ENCODE measurements around the gene C20orf144.

The C20orf144 gene

DNA sequence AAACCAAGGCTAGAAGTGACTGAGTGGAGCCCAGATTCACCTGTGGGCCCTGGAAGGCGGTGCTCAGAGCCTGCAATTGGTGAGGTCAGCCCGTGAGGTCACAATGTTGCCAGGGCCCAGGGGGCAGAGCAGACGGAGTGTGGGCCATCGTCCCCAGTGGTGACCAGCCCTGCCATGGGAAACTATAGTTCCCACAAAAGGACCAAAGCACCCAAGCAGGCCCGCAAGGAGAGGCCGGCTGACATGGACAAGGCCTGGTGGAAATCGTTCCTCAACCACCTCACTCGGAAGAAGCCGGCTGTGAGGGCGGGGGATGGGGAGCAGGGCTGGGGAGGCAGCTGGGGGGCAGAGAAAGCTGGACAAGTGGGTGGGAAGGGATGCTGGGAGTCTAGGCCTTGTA lies at the start of gene C20orf144:
C20orf144 (plus strand) TSS at position 156 of the 400 bp plus-strand sequence; CDS start at position 175, 19 bp downstream.
- no peak for TF ChIP-seq EZH2 (IDR thresholded peaks at IDR 0.05; ENCODE audit: borderline replicate concordance, low read depth, low read length, severe bottlenecking)
- TF ChIP-seq, protein P1, sequence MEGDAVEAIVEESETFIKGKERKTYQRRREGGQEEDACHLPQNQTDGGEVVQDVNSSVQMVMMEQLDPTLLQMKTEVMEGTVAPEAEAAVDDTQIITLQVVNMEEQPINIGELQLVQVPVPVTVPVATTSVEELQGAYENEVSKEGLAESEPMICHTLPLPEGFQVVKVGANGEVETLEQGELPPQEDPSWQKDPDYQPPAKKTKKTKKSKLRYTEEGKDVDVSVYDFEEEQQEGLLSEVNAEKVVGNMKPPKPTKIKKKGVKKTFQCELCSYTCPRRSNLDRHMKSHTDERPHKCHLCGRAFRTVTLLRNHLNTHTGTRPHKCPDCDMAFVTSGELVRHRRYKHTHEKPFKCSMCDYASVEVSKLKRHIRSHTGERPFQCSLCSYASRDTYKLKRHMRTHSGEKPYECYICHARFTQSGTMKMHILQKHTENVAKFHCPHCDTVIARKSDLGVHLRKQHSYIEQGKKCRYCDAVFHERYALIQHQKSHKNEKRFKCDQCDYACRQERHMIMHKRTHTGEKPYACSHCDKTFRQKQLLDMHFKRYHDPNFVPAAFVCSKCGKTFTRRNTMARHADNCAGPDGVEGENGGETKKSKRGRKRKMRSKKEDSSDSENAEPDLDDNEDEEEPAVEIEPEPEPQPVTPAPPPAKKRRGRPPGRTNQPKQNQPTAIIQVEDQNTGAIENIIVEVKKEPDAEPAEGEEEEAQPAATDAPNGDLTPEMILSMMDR (IDR thresholded peaks at IDR 0.05; ENCODE audit: borderline replicate concordance, extremely low read depth, low read length, poor library complexity, severe bottlenecking) = no peak
- Histone ChIP-seq H3K9ac (ENCODE audit: low read depth, low read length) (peak within 1 kb of the TSS; percentile 92), H2AFZ (ENCODE audit: low read depth, low read length) (peak within 1 kb of the TSS; percentile 94), H3K4me1 (ENCODE audit: insufficient read depth, low read length) (peaks cover 21% of the 10 kb centered on the region), H3K9me3 (ENCODE audit: insufficient read depth, low read length, severe bottlenecking) (no peaks in the 10 kb centered on the region), H3K27me3 (ENCODE audit: insufficient read depth, low read length, poor library complexity) (no peaks in the 10 kb centered on the region), H3K4me3 (ENCODE audit: low read depth in 1 of 2, low read length in 2 of 2) (peak within 1 kb of the TSS; percentile 59 to 84; a peak in 3 of 4 replicates), H3K79me2 (ENCODE audit: insufficient read depth, low read length) (no peaks in the 10 kb centered on the region), H4K20me1 (ENCODE audit: insufficient read depth, low read length) (no peaks in the 10 kb centered on the region), H3K36me3 (ENCODE audit: insufficient read depth, low read length) (peaks cover 3% of the 10 kb centered on the region; the same call in 1 of the 2 replicates), H3K27ac (ENCODE audit: low read length) (peak within 1 kb of the TSS; percentile 88), H3K4me2 (ENCODE audit: insufficient read depth, low read length) (peak within 1 kb of the TSS; percentile 84)
- no peak for ATAC-seq (ENCODE audit: insufficient read depth, low read depth)
- no peak for DNase-seq

DNA sequence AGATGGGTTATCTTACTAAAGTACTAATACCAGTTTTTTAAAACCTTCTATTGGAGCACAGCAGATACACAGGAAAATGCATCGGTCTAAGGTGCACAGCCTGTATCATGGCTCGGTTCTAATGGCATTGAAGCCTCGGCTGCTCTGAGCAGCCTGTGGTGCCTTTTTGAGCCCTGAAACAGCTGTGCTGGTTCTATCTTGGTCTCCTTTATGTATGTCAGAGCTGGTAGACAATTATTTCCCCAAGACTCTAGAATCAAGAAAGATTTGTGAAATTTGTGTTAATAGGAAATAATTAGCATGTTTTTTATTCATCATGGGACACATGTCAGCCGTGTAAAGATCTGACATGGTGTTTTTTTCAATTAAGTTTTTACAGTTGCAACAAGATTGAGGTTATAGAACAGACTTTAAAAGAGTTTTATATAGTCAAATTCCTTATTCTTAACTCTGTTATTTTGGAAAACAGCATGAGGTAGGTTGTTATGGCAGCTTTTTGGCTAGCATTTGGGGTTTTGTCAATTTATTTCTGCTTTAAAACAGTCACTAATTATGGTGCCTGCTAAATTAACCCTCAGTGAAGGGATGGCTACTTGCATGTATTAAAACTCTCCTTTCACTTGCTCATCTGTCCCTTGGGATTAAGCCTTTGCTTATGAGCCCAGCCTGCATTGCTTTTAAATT lies 40.3 kb upstream of the C20orf144 start:
- Histone ChIP-seq H3K4me1 (ENCODE audit: insufficient read depth, low read length) (no peaks in the 10 kb centered on the region), H3K79me2 (ENCODE audit: insufficient read depth, low read length) (no peaks in the 10 kb centered on the region), H3K27me3 (ENCODE audit: insufficient read depth, low read length, poor library complexity) (no peaks in the 10 kb centered on the region), H3K4me3 (ENCODE audit: low read depth in 1 of 2, low read length in 2 of 2) (no peak overlapping the region), H3K36me3 (ENCODE audit: insufficient read depth, low read length) (peaks cover 43% of the 10 kb centered on the region), H3K9ac (ENCODE audit: low read depth, low read length) (no peak overlapping the region), H3K4me2 (ENCODE audit: insufficient read depth, low read length) (no peak overlapping the region), H4K20me1 (ENCODE audit: insufficient read depth, low read length) (no peaks in the 10 kb centered on the region), H2AFZ (ENCODE audit: low read depth, low read length) (no peak overlapping the region), H3K9me3 (ENCODE audit: insufficient read depth, low read length, severe bottlenecking) (no peaks in the 10 kb centered on the region), H3K27ac (ENCODE audit: low read length) (no peak overlapping the region)
- ATAC-seq (ENCODE audit: insufficient read depth, low read depth) (no peak), DNase-seq (no peak)
- no peak for TF ChIP-seq EZH2 (IDR thresholded peaks at IDR 0.05; ENCODE audit: borderline replicate concordance, low read depth, low read length, severe bottlenecking)
- TF ChIP-seq, protein P1 (IDR thresholded peaks at IDR 0.05; ENCODE audit: borderline replicate concordance, extremely low read depth, low read length, poor library complexity, severe bottlenecking) = no peak

DNA sequence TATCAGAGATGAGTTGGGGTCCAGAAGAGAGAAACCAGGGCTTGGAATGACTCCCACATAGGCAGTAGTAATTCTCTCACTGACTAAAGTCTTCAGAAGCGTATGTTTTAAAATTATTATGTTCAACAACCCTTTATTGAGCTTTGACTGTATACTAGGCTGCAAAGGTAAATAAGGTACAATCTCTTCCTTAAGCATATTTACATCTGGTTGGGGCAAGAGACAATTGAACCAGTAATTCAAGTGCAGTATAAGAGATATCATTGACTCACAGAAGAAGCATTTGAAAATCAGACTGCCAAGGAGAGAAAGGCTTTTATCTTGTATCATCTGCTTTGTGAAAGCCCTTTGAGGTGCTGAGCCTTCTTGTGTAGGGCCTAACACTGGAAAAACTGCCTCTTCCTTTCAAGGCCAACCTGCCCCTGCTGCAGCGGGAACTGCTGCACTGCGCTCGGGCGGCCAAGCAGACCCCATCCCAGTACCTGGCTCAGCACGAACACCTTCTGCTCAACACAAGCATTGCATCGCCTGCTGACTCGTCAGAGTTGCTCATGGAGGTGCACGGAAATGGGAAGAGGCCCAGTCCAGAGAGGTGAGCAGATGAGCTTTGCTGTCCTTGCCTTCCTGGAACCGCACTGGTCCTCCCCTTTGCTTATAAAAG lies 39.3 kb upstream of the C20orf144 start:
- Histone ChIP-seq H2AFZ (ENCODE audit: low read depth, low read length) (no peak overlapping the region), H3K4me2 (ENCODE audit: insufficient read depth, low read length) (no peak overlapping the region), H3K79me2 (ENCODE audit: insufficient read depth, low read length) (no peaks in the 10 kb centered on the region), H4K20me1 (ENCODE audit: insufficient read depth, low read length) (no peaks in the 10 kb centered on the region), H3K9ac (ENCODE audit: low read depth, low read length) (no peak overlapping the region), H3K4me1 (ENCODE audit: insufficient read depth, low read length) (no peaks in the 10 kb centered on the region), H3K9me3 (ENCODE audit: insufficient read depth, low read length, severe bottlenecking) (no peaks in the 10 kb centered on the region), H3K27me3 (ENCODE audit: insufficient read depth, low read length, poor library complexity) (no peaks in the 10 kb centered on the region), H3K27ac (ENCODE audit: low read length) (no peak overlapping the region), H3K36me3 (ENCODE audit: insufficient read depth, low read length) (peaks cover 44% of the 10 kb centered on the region), H3K4me3 (ENCODE audit: low read depth in 1 of 2, low read length in 2 of 2) (no peak overlapping the region)
- TF ChIP-seq, protein P1 (IDR thresholded peaks at IDR 0.05; ENCODE audit: borderline replicate concordance, extremely low read depth, low read length, poor library complexity, severe bottlenecking) = no peak
- no peak for TF ChIP-seq EZH2 (IDR thresholded peaks at IDR 0.05; ENCODE audit: borderline replicate concordance, low read depth, low read length, severe bottlenecking)
- no peak for ATAC-seq (ENCODE audit: insufficient read depth, low read depth)
- DNase-seq = no peak
